ENCODE data around the gene ELF5.

The ELF5 gene

GRCh38 chr11:34492806-34493414 lies 20.7 kb downstream of the ELF5 start:
- in situ Hi-C loops (cut with MboI; ENCODE audit: low sequenced_read_pairs, unreplicated experiment) = loop anchor here (25.0 kb wide), 1 partner anchor 331 kb away; no protein-coding TSS in a partner anchor
- TF ChIP-seq, protein P1, sequence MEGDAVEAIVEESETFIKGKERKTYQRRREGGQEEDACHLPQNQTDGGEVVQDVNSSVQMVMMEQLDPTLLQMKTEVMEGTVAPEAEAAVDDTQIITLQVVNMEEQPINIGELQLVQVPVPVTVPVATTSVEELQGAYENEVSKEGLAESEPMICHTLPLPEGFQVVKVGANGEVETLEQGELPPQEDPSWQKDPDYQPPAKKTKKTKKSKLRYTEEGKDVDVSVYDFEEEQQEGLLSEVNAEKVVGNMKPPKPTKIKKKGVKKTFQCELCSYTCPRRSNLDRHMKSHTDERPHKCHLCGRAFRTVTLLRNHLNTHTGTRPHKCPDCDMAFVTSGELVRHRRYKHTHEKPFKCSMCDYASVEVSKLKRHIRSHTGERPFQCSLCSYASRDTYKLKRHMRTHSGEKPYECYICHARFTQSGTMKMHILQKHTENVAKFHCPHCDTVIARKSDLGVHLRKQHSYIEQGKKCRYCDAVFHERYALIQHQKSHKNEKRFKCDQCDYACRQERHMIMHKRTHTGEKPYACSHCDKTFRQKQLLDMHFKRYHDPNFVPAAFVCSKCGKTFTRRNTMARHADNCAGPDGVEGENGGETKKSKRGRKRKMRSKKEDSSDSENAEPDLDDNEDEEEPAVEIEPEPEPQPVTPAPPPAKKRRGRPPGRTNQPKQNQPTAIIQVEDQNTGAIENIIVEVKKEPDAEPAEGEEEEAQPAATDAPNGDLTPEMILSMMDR (IDR thresholded peaks at IDR 0.05; ENCODE audit: borderline replicate concordance, control extremely low read depth, extremely low read depth, insufficient read depth, missing control alignments) = peak; percentile 67
- peak; percentile 66 for DNase-seq (ENCODE audit: low spot score)

DNA sequence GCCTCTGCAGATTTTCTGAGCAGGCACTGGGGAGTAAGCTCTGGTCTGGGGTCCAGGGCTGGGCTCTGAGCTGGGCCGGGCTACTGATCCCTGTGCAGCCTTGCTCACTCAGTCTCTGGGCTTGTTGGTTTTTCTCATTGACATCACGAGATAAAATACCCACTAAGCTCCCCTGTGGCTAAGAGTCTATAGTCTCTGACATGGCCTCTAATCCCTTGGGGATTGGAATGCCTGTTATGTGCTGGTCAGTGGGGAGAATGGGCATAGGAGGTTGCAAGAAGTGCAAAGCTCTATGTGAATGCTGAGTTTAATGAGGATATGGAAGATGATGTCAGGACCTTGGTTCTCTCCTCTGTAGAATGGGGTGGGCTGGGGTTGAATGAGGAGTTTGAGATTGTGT lies 23.3 kb downstream of the ELF5 start:
- in situ Hi-C loops (cut with MboI; ENCODE audit: low sequenced_read_pairs, unreplicated experiment) = loop anchor here (25.0 kb wide), 1 partner anchor 328 kb away; no protein-coding TSS in a partner anchor
- TF ChIP-seq, protein P1 (IDR thresholded peaks at IDR 0.05; ENCODE audit: borderline replicate concordance, control extremely low read depth, extremely low read depth, insufficient read depth, missing control alignments) = no peak
- no peak for DNase-seq (ENCODE audit: low spot score)

GRCh38 chr11:34488855-34489557 lies 24.6 kb downstream of the ELF5 start:
- in situ Hi-C loops (cut with MboI; ENCODE audit: low sequenced_read_pairs, unreplicated experiment) = loop anchor here (10.0 to 25.0 kb wide), 2 partner anchors 124 to 327 kb away; no protein-coding TSS in a partner anchor
- TF ChIP-seq, protein P1 (IDR thresholded peaks at IDR 0.05; ENCODE audit: borderline replicate concordance, control extremely low read depth, extremely low read depth, insufficient read depth, missing control alignments) = no peak
- DNase-seq (ENCODE audit: low spot score) = no peak

DNA sequence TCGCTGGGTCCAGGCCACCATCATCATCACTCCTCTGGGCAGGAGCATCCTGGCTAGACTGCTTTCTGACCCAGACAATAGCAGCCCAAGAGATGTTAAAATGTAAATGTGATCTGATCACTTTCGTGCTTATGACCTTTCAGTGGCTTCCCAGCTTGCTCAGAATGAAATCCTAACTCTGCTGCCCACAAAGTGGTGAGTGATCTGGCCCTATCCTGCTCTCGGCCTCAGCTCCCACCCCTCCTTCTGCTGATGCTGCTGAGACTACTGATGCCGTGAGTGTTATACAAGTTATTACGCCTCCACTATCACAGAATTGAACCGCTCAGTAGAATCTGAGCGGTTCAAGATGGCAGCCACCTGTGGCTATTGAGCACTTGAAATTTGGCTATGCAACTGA lies 26.2 kb downstream of the ELF5 start:
- in situ Hi-C loops (cut with MboI; ENCODE audit: low sequenced_read_pairs, unreplicated experiment) = loop anchor here (10.0 to 25.0 kb wide), 2 partner anchors 123 to 325 kb away; no protein-coding TSS in a partner anchor
- no peak for DNase-seq (ENCODE audit: low spot score)

GRCh38 chr11:34483106-34483874 lies 30.3 kb downstream of the ELF5 start:
- no peak for DNase-seq (ENCODE audit: low spot score)
- TF ChIP-seq, protein P1 (IDR thresholded peaks at IDR 0.05; ENCODE audit: borderline replicate concordance, control extremely low read depth, extremely low read depth, insufficient read depth, missing control alignments) = no peak
- in situ Hi-C loops (cut with MboI; ENCODE audit: low sequenced_read_pairs, unreplicated experiment) = loop anchor here (10.0 to 25.0 kb wide), 2 partner anchors 118 to 321 kb away; no protein-coding TSS in a partner anchor

More for the DNA sequence above, 26.2 kb downstream of the ELF5 start:
- TF ChIP-seq, protein P1 (IDR thresholded peaks at IDR 0.05; ENCODE audit: borderline replicate concordance, control extremely low read depth, extremely low read depth, insufficient read depth, missing control alignments) = no peak

DNA sequence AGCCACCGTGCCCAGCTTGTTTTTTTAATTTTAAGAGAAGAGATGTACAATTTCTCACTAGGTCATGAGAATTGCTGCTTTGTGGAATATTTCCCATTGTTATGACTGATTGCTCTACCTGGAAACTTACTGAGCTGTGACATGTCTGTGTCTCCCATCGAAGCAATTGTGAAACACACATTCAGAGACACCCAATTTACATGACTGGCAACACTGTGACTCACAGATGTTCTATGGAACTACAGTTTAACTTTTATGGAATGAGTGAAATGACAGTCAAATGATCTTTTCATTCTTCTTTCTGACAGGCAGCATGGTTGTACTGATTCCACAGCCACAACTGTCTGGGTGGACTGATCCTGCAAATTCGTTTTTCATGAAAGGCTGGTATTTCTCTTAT lies 32.3 kb downstream of the ELF5 start:
- no peak for DNase-seq (ENCODE audit: low spot score)
- in situ Hi-C loops (cut with MboI; ENCODE audit: low sequenced_read_pairs, unreplicated experiment) = loop anchor here (10.0 to 25.0 kb wide), 2 partner anchors 117 to 319 kb away; no protein-coding TSS in a partner anchor
- TF ChIP-seq, protein P1 (IDR thresholded peaks at IDR 0.05; ENCODE audit: borderline replicate concordance, control extremely low read depth, extremely low read depth, insufficient read depth, missing control alignments) = no peak

Data from GM13976 (cell line).